H9 (cell line): ENCODE measurements around the gene TRIO. TPM values are rescaled to one million over a fixed set of nuclear protein-coding genes. Genes with fewer than 3 reads are reported as not detected.

Source experiments
- DNase-seq: peaks from one replicate; pipeline ENCODE4 v3.0.0-alpha.2; 2017
- H2AFZ ChIP-seq: one replicate; pipeline ENCODE4 v1.6.1; 2013; ENCODE audit warnings: mild to moderate bottlenecking, low read length, control low read depth, moderate library complexity
- H2AK5ac ChIP-seq: 2 replicates; pipeline ENCODE4 v1.6.1; 2013; ENCODE audit warnings: low read length, control low read depth, mixed read lengths; ENCODE audit not compliant: insufficient read length
- H2BK120ac ChIP-seq: one replicate; pipeline ENCODE4 v1.6.1; 2013; ENCODE audit warnings: low read depth, mild to moderate bottlenecking, low read length, control low read depth, inconsistent platforms; ENCODE audit not compliant: poor library complexity, severe bottlenecking
- H2BK12ac ChIP-seq: 2 replicates; pipeline ENCODE4 v1.6.1; 2013; ENCODE audit warnings: low read length, control low read depth, mixed read lengths, low read depth; ENCODE audit not compliant: insufficient read length
- H2BK15ac ChIP-seq: 2 replicates; pipeline ENCODE4 v1.6.1; 2013; ENCODE audit warnings: low read depth, low read length, control low read depth
- H2BK20ac ChIP-seq: one replicate; pipeline ENCODE4 v1.6.1; 2013; ENCODE audit warnings: low read depth, mild to moderate bottlenecking, low read length, control low read depth, inconsistent platforms; ENCODE audit not compliant: poor library complexity, severe bottlenecking
- H2BK5ac ChIP-seq: 2 replicates; pipeline ENCODE4 v1.6.1; 2013; ENCODE audit warnings: low read length, control low read depth, mixed read lengths; ENCODE audit not compliant: insufficient read length
- H3K14ac ChIP-seq: 2 replicates; pipeline ENCODE4 v1.6.1; 2013; ENCODE audit warnings: low read length, control low read depth; ENCODE audit not compliant: insufficient read depth
- H3K18ac ChIP-seq: 2 replicates; pipeline ENCODE4 v1.6.1; 2013; ENCODE audit warnings: low read depth, mild to moderate bottlenecking, mixed read lengths, low read length, control low read depth; ENCODE audit not compliant: insufficient read length
- H3K23ac ChIP-seq: 2 replicates; pipeline ENCODE4 v1.6.1; 2013; ENCODE audit warnings: low read length, control low read depth, mixed read lengths, low read depth; ENCODE audit not compliant: insufficient read length
- H3K23me2 ChIP-seq: 2 replicates; pipeline ENCODE4 v1.6.1; 2013; ENCODE audit warnings: low read depth, mild to moderate bottlenecking, mixed read lengths, low read length, control low read depth; ENCODE audit not compliant: insufficient read length, poor library complexity, severe bottlenecking
- H3K27ac ChIP-seq: 2 replicates; pipeline ENCODE4 v1.5.1; 2013; ENCODE audit warnings: low read length, control low read depth, mixed read lengths, low read depth; ENCODE audit not compliant: insufficient read length
- H3K27me3 ChIP-seq: 2 replicates; pipeline ENCODE4 v1.6.1; 2013; ENCODE audit warnings: low read length, control low read depth, inconsistent platforms; ENCODE audit not compliant: insufficient read depth
- H3K4ac ChIP-seq: 2 replicates; pipeline ENCODE4 v1.6.1; 2013; ENCODE audit warnings: low read depth, mild to moderate bottlenecking, control low read depth, inconsistent platforms, low read length, moderate library complexity
- H3K4me1 ChIP-seq: 2 replicates; pipeline ENCODE4 v1.6.1; 2013; ENCODE audit warnings: low read length, control low read depth, inconsistent platforms; ENCODE audit not compliant: insufficient read depth
- H3K4me2 ChIP-seq: 2 replicates; pipeline ENCODE4 v1.6.1; 2013; ENCODE audit warnings: low read length, control low read depth, mixed read lengths; ENCODE audit not compliant: insufficient read length, insufficient read depth
- H3K56ac ChIP-seq: 2 replicates; pipeline ENCODE4 v1.6.1; 2013; ENCODE audit warnings: low read depth, mild to moderate bottlenecking, mixed read lengths, low read length, control low read depth; ENCODE audit not compliant: insufficient read length
- H3K79me1 ChIP-seq: 2 replicates; pipeline ENCODE4 v1.6.1; 2013; ENCODE audit warnings: low read depth, mild to moderate bottlenecking, moderate library complexity, low read length, control low read depth, inconsistent platforms; ENCODE audit not compliant: insufficient read depth, poor library complexity, severe bottlenecking
- H3K79me2 ChIP-seq: 2 replicates; pipeline ENCODE4 v1.6.1; 2013; ENCODE audit warnings: low read length, control low read depth, inconsistent platforms; ENCODE audit not compliant: insufficient read depth
- H3K9ac ChIP-seq: 2 replicates; pipeline ENCODE4 v1.6.1; 2013; ENCODE audit warnings: low read length, control low read depth, mixed read lengths; ENCODE audit not compliant: insufficient read length; ENCODE audit errors: extremely low read depth
- H3K9me3 ChIP-seq: one replicate; pipeline ENCODE4 v1.6.1; 2013; ENCODE audit warnings: low read depth, low read length, inconsistent platforms; ENCODE audit not compliant: control insufficient read depth
- H3T11ph ChIP-seq: one replicate; pipeline ENCODE4 v1.6.1; 2013; ENCODE audit warnings: mild to moderate bottlenecking, low read length, control low read depth, inconsistent platforms
- H4K20me1 ChIP-seq: one replicate; pipeline ENCODE4 v1.6.1; 2013; ENCODE audit not compliant: control insufficient read depth, insufficient read length, insufficient read depth
- H4K5ac ChIP-seq: 2 replicates; pipeline ENCODE4 v1.6.1; 2013; ENCODE audit warnings: low read depth, mild to moderate bottlenecking, mixed read lengths, low read length, control low read depth; ENCODE audit not compliant: insufficient read length
- H4K8ac ChIP-seq: replicated peaks from 2 replicates; pipeline ENCODE4 v1.6.1; 2013; ENCODE audit warnings: low read length, control low read depth, mixed read lengths, low read depth; ENCODE audit not compliant: insufficient read length
- H4K91ac ChIP-seq: 2 replicates; pipeline ENCODE4 v1.6.1; 2013; ENCODE audit warnings: low read depth, mild to moderate bottlenecking, moderate library complexity, mixed read lengths, low read length, control low read depth; ENCODE audit not compliant: insufficient read length
- H3K27ac Mint-ChIP-seq, 3 experiments: 2 replicates in 2 of 3; 3 replicates in 1 of 3; pipeline ENCODE4 v1.8.0; 2020 to 2021; ENCODE audit warnings: mixed read lengths in 3 of 3, mild to moderate bottlenecking in 1 of 3, moderate library complexity in 1 of 3
- H3K27me3 Mint-ChIP-seq: 2 replicates; pipeline ENCODE4 v1.8.0; 2021; ENCODE audit warnings: low read depth, mild to moderate bottlenecking, moderate library complexity, mixed read lengths
- H3K36me3 Mint-ChIP-seq, 3 experiments: 2 replicates in 2 of 3; 3 replicates in 1 of 3; pipeline ENCODE4 v1.8.0; 2020 to 2021; ENCODE audit warnings: low read depth in 3 of 3, mixed read lengths in 3 of 3; ENCODE audit not compliant: insufficient read depth in 1 of 3
- H3K4me1 Mint-ChIP-seq, 2 experiments: 2 replicates each; pipeline ENCODE4 v1.8.0; 2020; ENCODE audit warnings: mixed read lengths in 2 of 2
- H3K4me3 Mint-ChIP-seq, 2 experiments: 2 replicates in 1 of 2; 3 replicates in 1 of 2; pipeline ENCODE4 v1.8.0; 2020 to 2021; ENCODE audit warnings: mild to moderate bottlenecking in 2 of 2, mixed read lengths in 2 of 2, moderate library complexity in 1 of 2
- H3K9me3 Mint-ChIP-seq, 2 experiments: 2 replicates in 1 of 2; 3 replicates in 1 of 2; pipeline ENCODE4 v1.8.0; 2020; ENCODE audit warnings: mild to moderate bottlenecking in 2 of 2, mixed read lengths in 2 of 2, moderate library complexity in 1 of 2
- WGBS: extraction: QIAGEN DNeasy Blood & Tissue Kit; methylation state at CpG from one replicate; pipeline ENCODE4 v1.1.7; 2013; ENCODE audit warnings: missing lambda C conversion rate, low lambda C conversion rate, mixed read lengths; ENCODE audit not compliant: insufficient read length; ENCODE audit errors: extremely low coverage; 5-methylcytosine and 5-hydroxymethylcytosine counted together
- total RNA-seq: library from RNA; stranded (reverse); gene quantifications from 2 replicates; pipeline ENCODE4 v1.2.1, GENCODE V29; 2021
- TF ChIP-seq, protein P1 (sequence below): fragments of 200-600 bp; sonication (generic); conservative IDR thresholded peaks from 3 replicates; pipeline ENCODE4 v1.8.0; 2021; ENCODE audit warnings: antibody characterized with exemption, mild to moderate bottlenecking

Gene TRIO
- total RNA-seq, 1 experiment from 2014 or later: 87.8 TPM

DNA sequence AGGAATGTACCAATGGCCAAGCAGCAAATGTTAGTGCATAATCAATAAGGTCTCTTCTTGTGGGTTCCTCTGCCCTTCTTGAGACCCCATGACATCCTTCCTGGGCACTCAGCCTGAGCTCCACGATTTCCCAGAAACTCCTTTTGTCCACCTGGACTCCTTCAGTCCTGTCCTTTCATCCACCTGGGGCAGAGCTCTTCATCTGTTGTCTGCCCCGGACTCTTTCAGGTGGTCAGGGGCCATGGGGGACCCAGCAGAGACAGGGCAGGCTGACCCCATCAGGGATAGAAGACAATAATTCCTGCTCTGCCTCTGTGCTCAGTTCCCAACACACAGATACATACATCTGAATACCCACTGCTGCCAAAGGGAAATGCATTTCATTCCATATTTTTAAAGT lies 379.6 kb downstream of the TRIO start:
- H3K4ac ChIP-seq: no peak overlapping the region
- no peak overlapping the region for H2BK20ac ChIP-seq
- no peaks in the 10 kb centered on the region for H3K23me2 ChIP-seq
- H4K8ac ChIP-seq: no peak overlapping the region
- H3K27ac ChIP-seq: no peak overlapping the region
- H3K4me1 ChIP-seq: no peaks in the 10 kb centered on the region
- no peak overlapping the region for H2BK120ac ChIP-seq
- H3K9ac ChIP-seq: no peak overlapping the region
- H3K79me1 ChIP-seq: no peaks in the 10 kb centered on the region
- H3K27ac Mint-ChIP-seq: no peak overlapping the region
- H2BK15ac ChIP-seq: no peak overlapping the region
- no peak overlapping the region for H3K18ac ChIP-seq
- H3K27me3 ChIP-seq: no peaks in the 10 kb centered on the region
- no peak overlapping the region for H3K4me2 ChIP-seq
- TF ChIP-seq, protein P1, sequence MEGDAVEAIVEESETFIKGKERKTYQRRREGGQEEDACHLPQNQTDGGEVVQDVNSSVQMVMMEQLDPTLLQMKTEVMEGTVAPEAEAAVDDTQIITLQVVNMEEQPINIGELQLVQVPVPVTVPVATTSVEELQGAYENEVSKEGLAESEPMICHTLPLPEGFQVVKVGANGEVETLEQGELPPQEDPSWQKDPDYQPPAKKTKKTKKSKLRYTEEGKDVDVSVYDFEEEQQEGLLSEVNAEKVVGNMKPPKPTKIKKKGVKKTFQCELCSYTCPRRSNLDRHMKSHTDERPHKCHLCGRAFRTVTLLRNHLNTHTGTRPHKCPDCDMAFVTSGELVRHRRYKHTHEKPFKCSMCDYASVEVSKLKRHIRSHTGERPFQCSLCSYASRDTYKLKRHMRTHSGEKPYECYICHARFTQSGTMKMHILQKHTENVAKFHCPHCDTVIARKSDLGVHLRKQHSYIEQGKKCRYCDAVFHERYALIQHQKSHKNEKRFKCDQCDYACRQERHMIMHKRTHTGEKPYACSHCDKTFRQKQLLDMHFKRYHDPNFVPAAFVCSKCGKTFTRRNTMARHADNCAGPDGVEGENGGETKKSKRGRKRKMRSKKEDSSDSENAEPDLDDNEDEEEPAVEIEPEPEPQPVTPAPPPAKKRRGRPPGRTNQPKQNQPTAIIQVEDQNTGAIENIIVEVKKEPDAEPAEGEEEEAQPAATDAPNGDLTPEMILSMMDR: no peak
- H4K91ac ChIP-seq: no peak overlapping the region
- no peaks in the 10 kb centered on the region; the same call in 1 of the 2 replicates for H3K27me3 Mint-ChIP-seq
- H3K9me3 ChIP-seq: no peaks in the 10 kb centered on the region
- H2AFZ ChIP-seq: no peak overlapping the region
- H3T11ph ChIP-seq: no peak overlapping the region
- no peak overlapping the region for H3K14ac ChIP-seq
- peaks cover 2 to 3% of the 10 kb centered on the region in 2 experiments; a peak in 2 of 5 replicates for H3K9me3 Mint-ChIP-seq
- no peaks in the 10 kb centered on the region for H4K20me1 ChIP-seq
- H3K36me3 Mint-ChIP-seq: no peaks in the 10 kb centered on the region
- no peaks in the 10 kb centered on the region for H3K79me2 ChIP-seq
- no peak overlapping the region for H2BK5ac ChIP-seq
- WGBS: no CpG with 5 or more reads among the region's 2 CpGs
- no peaks in the 10 kb centered on the region for H3K4me1 Mint-ChIP-seq
- no peak overlapping the region for H2AK5ac ChIP-seq
- no peak overlapping the region for H4K5ac ChIP-seq
- no peak overlapping the region for H3K23ac ChIP-seq
- H3K4me3 Mint-ChIP-seq: no peak overlapping the region
- no peak overlapping the region for H2BK12ac ChIP-seq
- DNase-seq: no peak
- H3K56ac ChIP-seq: no peak overlapping the region
